ENCODE data around the gene PRCC. TPM values are rescaled to one million over a fixed set of nuclear protein-coding genes. Genes with fewer than 3 reads are reported as not detected.
A peak's percentile ranks its signal among the peaks of the same experiment; 100 is the strongest.

The PRCC gene
- total and polyA plus RNA-seq, 2 of the 13 experiments (the other 11 are each of a cell fraction or from before 2014, with no cell fraction given) = 24.2 to 40.5 TPM

- no peak for TF ChIP-seq ZBTB40 (IDR thresholded peaks at IDR 0.05)
- TF ChIP-seq ZBTB40 (CRISPR knock-in tag; IDR thresholded peaks at IDR 0.05) = peak; percentile 36; the same call in 1 of the 2 replicates
- no peak for TF ChIP-seq ZNF598 (CRISPR knock-in tag; IDR thresholded peaks at IDR 0.05; ENCODE audit: borderline replicate concordance)
- TF ChIP-seq ZNF331 (CRISPR knock-in tag; IDR thresholded peaks at IDR 0.05) = no peak
- TF ChIP-seq CAMTA2 (CRISPR knock-in tag; IDR thresholded peaks at IDR 0.05; ENCODE audit: borderline replicate concordance) = no peak
- no peak for TF ChIP-seq CENPBD1 (CRISPR knock-in tag; IDR thresholded peaks at IDR 0.05; ENCODE audit: borderline replicate concordance, low read depth)
- no peak for TF ChIP-seq KDM1A (CRISPR knock-in tag; IDR thresholded peaks at IDR 0.05)
- TF ChIP-seq STAT6 (CRISPR knock-in tag; IDR thresholded peaks at IDR 0.05; ENCODE audit: borderline replicate concordance) = no peak; the same call in 1 of the 2 replicates
- no peak for TF ChIP-seq PTBP1 (IDR thresholded peaks at IDR 0.05; ENCODE audit: low read depth, low read length, poor library complexity, severe bottlenecking)
- TF ChIP-seq ZNF383 (CRISPR knock-in tag; IDR thresholded peaks at IDR 0.05; ENCODE audit: borderline replicate concordance) = no peak
- TF ChIP-seq ZNF136 (CRISPR knock-in tag; IDR thresholded peaks at IDR 0.05; ENCODE audit: low read depth) = no peak
- no peak for TF ChIP-seq RFXANK (CRISPR knock-in tag; IDR thresholded peaks at IDR 0.05)
- no peak for TF ChIP-seq CENPT (CRISPR knock-in tag; IDR thresholded peaks at IDR 0.05; ENCODE audit: low read depth)
- peak; percentile 20 to 48; a peak in 2 of 4 replicates for TF ChIP-seq EP300 (IDR thresholded peaks at IDR 0.05; ENCODE audit: low read depth in 2 of 2, low read length in 2 of 2)
- no peak for TF ChIP-seq EP300 (CRISPR knock-in tag; IDR thresholded peaks at IDR 0.05; ENCODE audit: borderline replicate concordance)
- TF ChIP-seq NPAS2 (CRISPR knock-in tag; IDR thresholded peaks at IDR 0.05; ENCODE audit: borderline replicate concordance) = no peak
Measured at GRCh38 chr1:156746728-156747631, 20.4 kb upstream of the PRCC start (continued).
